ENCODE measurements around the gene ASB3. TPM values are rescaled to one million over a fixed set of nuclear protein-coding genes. Genes with fewer than 3 reads are reported as not detected.

ASB3 gene
- total and polyA plus RNA-seq, 9 of the 15 experiments (the other 6 are each of a cell fraction or from before 2014, with no cell fraction given): 13.6 to 35.3 (median 18.7) TPM

DNA sequence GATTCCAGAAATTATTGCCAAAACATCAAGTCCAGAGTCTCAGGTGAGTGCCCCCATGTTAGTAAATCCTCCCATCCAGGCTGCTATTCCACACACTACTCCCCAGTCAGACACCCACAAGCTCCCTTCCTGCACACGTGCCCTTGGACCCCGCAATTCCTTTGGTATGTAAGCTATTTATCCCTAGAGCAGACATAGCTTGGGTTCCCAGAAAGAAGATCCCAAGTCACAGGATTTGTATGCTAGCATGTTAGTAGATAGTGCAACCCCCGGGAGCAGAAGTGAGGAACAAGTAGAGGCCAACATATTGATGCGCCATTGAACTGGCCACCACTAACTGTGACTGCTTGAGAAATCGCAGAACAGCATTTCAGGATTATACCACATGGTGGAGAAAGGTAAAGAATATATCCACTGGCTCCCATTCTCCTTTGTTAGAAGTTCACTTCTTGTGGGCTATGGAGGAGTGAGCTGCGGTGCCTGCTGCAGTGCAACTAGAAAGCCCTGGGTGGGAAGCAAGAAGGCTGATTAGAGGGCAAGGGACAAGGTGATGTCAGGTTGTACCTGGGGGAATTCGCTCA lies 156.6 kb downstream of the ASB3 start:
- no peaks in the 10 kb centered on the region for H3K36me3 ChIP-seq (ENCODE audit: control insufficient read depth, insufficient read depth, low read length)
- ATAC-seq (peak; percentile 54), DNase-seq (ENCODE audit: extremely low read depth in 1 of 4, low spot score in 3 of 4) (no peak), FAIRE-seq (no peak)
- no peaks in the 10 kb centered on the region for H3K9me1 ChIP-seq (ENCODE audit: control insufficient read depth, insufficient read depth, low read length)
- H3K4me3 ChIP-seq: no peak overlapping the region
- CTCF ChIA-PET (ENCODE audit: low intra/inter-chr PET ratio): no interaction called here
- TF ChIP-seq PHF20 (IDR thresholded peaks at IDR 0.05; ENCODE audit: partially characterized antibody): no peak
- no peak for TF ChIP-seq POLR2A (conservative IDR thresholded peaks at IDR 0.05)
- no peak for TF ChIP-seq ZNF764 (CRISPR knock-in tag; IDR thresholded peaks at IDR 0.05; ENCODE audit: low read depth)
- TF ChIP-seq ESRRA (IDR thresholded peaks at IDR 0.05; ENCODE audit: borderline replicate concordance, low read depth): no peak
- TF ChIP-seq RFX1 (IDR thresholded peaks at IDR 0.05): no peak
- no peak for TF ChIP-seq CREBBP (IDR thresholded peaks at IDR 0.05; ENCODE audit: low read depth, low read length)
- H2AFZ ChIP-seq (ENCODE audit: low read depth, low read length): no peak overlapping the region
- POLR2A ChIA-PET: no interaction called here
- H3K27me3 ChIP-seq (ENCODE audit: control insufficient read depth in 2 of 2, insufficient read depth in 2 of 2, low read length in 2 of 2): 0 out of 5 replicates have a peak, but pooled peaks cover 3 to 8% of the 10 kb centered on the region in 2 experiments
- no peaks in the 10 kb centered on the region for H3K9me3 ChIP-seq (replicated peaks; ENCODE audit: control insufficient read depth, insufficient read depth, low read depth, low read length)
- no peaks in the 10 kb centered on the region for H3K79me2 ChIP-seq (ENCODE audit: control insufficient read depth, insufficient read depth, low read length)
- WGBS (ENCODE audit: insufficient coverage, low coverage, missing lambda C conversion rate): 2% methylated on average over 7 of the region's 7 CpGs
- in situ Hi-C loops (cut with MboI): no loop called here
- no peaks in the 10 kb centered on the region for H4K20me1 ChIP-seq (replicated peaks; ENCODE audit: control insufficient read depth, insufficient read depth, low read length)
- H3K9ac ChIP-seq (ENCODE audit: insufficient read depth in 1 of 2, low read depth in 2 of 2, low read length in 2 of 2): no peak overlapping the region
- BruUV-seq (replicated peaks): no TSS peak
- intact Hi-C loops (cut with micrococcal nuclease): no loop called here
- H3K4me2 ChIP-seq (ENCODE audit: insufficient read depth, low read length): no peak overlapping the region
- no peak overlapping the region for H3K27ac ChIP-seq (ENCODE audit: extremely low read depth, low read depth, low read length)
- no peaks in the 10 kb centered on the region for H3K4me1 ChIP-seq (replicated peaks in 1 of 2; ENCODE audit: control insufficient read depth in 2 of 2, insufficient read depth in 2 of 2, low read length in 2 of 2)

DNA sequence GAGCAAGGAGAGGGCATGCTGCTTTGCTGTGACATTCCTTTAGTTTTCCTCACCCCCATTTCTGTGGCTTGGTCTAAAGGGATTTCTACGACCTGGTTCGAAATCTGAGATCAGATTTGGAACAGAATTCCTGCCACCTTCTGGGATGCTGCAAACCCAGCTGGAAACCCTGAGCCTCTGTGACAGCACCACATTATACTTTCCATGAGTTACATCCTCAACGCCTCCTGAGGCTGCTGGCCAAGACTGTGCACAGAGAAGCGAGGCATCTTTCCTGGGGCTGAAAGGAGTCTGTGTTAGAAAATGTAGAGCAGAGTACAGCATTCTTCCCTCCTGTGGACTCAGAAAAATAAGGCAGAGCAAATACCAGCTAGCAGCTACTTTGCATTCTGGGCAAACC lies 157.3 kb downstream of the ASB3 start:
- ATAC-seq: no peak
- Histone ChIP-seq H3K27ac (ENCODE audit: extremely low read depth, low read depth, low read length) (no peak overlapping the region), H2AFZ (ENCODE audit: low read depth, low read length) (no peak overlapping the region), H3K9me1 (ENCODE audit: control insufficient read depth, insufficient read depth, low read length) (no peaks in the 10 kb centered on the region), H3K27me3 (ENCODE audit: control insufficient read depth in 2 of 2, insufficient read depth in 2 of 2, low read length in 2 of 2) (0 out of 5 replicates have a peak, but pooled peaks cover 3 to 8% of the 10 kb centered on the region in 2 experiments), H3K4me1 (replicated peaks in 1 of 2; ENCODE audit: control insufficient read depth in 2 of 2, insufficient read depth in 2 of 2, low read length in 2 of 2) (no peaks in the 10 kb centered on the region), H4K20me1 (replicated peaks; ENCODE audit: control insufficient read depth, insufficient read depth, low read length) (no peaks in the 10 kb centered on the region), H3K4me3 (no peak overlapping the region), H3K36me3 (ENCODE audit: control insufficient read depth, insufficient read depth, low read length) (no peaks in the 10 kb centered on the region), H3K9ac (ENCODE audit: insufficient read depth in 1 of 2, low read depth in 2 of 2, low read length in 2 of 2) (no peak overlapping the region), H3K79me2 (ENCODE audit: control insufficient read depth, insufficient read depth, low read length) (no peaks in the 10 kb centered on the region), H3K9me3 (replicated peaks; ENCODE audit: control insufficient read depth, insufficient read depth, low read depth, low read length) (no peaks in the 10 kb centered on the region), H3K4me2 (ENCODE audit: insufficient read depth, low read length) (no peak overlapping the region)
- WGBS (ENCODE audit: insufficient coverage, low coverage, missing lambda C conversion rate): 0% methylated on average over 4 of the region's 4 CpGs
- intact Hi-C loops (cut with micrococcal nuclease): no loop called here
- ChIA-PET CTCF (ENCODE audit: low intra/inter-chr PET ratio) (no interaction called here), POLR2A (no interaction called here)
- no peak for DNase-seq (ENCODE audit: extremely low read depth in 1 of 4, low spot score in 3 of 4)
- BruUV-seq (replicated peaks): no TSS peak
- in situ Hi-C loops (cut with MboI): no loop called here
- FAIRE-seq: no peak
- TF ChIP-seq FOS (IDR thresholded peaks at IDR 0.05; ENCODE audit: extremely low read depth, insufficient read length) (no peak), HDAC1 (IDR thresholded peaks at IDR 0.05) (no peak), STAG1 (CRISPR knock-in tag; IDR thresholded peaks at IDR 0.05; ENCODE audit: borderline replicate concordance) (no peak), FOXJ2 (tag; IDR thresholded peaks at IDR 0.05) (no peak), TCF7 (IDR thresholded peaks at IDR 0.05; ENCODE audit: borderline replicate concordance) (no peak), MEF2A (IDR thresholded peaks at IDR 0.05; ENCODE audit: control insufficient read depth, low read depth, low read length) (no peak), NCOR1 (IDR thresholded peaks at IDR 0.05) (no peak), GABPA (tag; conservative IDR thresholded peaks at IDR 0.05; ENCODE audit: low read depth) (no peak), MAFF (IDR thresholded peaks at IDR 0.05; ENCODE audit: low read length) (no peak), TEAD2 (tag; IDR thresholded peaks at IDR 0.05) (no peak)
- TF ChIP-seq, protein P1, sequence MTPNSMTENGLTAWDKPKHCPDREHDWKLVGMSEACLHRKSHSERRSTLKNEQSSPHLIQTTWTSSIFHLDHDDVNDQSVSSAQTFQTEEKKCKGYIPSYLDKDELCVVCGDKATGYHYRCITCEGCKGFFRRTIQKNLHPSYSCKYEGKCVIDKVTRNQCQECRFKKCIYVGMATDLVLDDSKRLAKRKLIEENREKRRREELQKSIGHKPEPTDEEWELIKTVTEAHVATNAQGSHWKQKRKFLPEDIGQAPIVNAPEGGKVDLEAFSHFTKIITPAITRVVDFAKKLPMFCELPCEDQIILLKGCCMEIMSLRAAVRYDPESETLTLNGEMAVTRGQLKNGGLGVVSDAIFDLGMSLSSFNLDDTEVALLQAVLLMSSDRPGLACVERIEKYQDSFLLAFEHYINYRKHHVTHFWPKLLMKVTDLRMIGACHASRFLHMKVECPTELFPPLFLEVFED (CRISPR knock-in tag; conservative IDR thresholded peaks at IDR 0.05): no peak
